Measurements from ENCODE around the gene MIGA1. TPM values are rescaled to one million over a fixed set of nuclear protein-coding genes. Genes with fewer than 3 reads are reported as not detected.

Gene MIGA1
- total RNA-seq, 1 experiment from 2014 or later, result 19.1 TPM

DNA sequence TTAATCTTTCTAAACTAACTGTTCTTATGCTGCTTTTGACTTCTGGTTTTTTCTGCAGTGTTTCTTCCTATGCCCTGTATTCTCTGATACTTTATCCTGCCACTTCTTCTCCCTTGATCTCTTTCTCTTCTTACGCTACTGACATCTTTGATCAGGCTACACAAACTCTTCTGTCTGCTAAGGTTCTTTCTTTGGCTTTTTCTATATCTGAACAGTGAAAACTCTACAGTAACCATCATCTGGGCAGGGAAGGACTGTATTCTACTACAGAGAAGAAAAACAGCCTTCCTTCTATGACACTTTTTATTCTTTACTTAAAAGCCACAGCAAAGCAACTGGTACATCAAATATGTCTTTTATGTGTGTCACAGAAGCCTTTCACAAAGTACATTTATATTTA lies 101.6 kb downstream of the MIGA1 start:
- intact Hi-C loops (cut with micrococcal nuclease; ENCODE audit: unreplicated experiment), result no loop called here
- TF ChIP-seq, protein P1, sequence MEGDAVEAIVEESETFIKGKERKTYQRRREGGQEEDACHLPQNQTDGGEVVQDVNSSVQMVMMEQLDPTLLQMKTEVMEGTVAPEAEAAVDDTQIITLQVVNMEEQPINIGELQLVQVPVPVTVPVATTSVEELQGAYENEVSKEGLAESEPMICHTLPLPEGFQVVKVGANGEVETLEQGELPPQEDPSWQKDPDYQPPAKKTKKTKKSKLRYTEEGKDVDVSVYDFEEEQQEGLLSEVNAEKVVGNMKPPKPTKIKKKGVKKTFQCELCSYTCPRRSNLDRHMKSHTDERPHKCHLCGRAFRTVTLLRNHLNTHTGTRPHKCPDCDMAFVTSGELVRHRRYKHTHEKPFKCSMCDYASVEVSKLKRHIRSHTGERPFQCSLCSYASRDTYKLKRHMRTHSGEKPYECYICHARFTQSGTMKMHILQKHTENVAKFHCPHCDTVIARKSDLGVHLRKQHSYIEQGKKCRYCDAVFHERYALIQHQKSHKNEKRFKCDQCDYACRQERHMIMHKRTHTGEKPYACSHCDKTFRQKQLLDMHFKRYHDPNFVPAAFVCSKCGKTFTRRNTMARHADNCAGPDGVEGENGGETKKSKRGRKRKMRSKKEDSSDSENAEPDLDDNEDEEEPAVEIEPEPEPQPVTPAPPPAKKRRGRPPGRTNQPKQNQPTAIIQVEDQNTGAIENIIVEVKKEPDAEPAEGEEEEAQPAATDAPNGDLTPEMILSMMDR (IDR thresholded peaks at IDR 0.05; ENCODE audit: unreplicated experiment), result no peak
- H3K4me1 Mint-ChIP-seq (ENCODE audit: low read depth, unreplicated experiment), result no peaks in the 10 kb centered on the region
- no peak overlapping the region for H3K4me3 Mint-ChIP-seq (ENCODE audit: low read depth, unreplicated experiment)
- DNase-seq, result no peak
- no peak overlapping the region for H3K27ac Mint-ChIP-seq (ENCODE audit: unreplicated experiment)
- CTCF ChIA-PET, result no interaction called here
- no peaks in the 10 kb centered on the region for H3K36me3 Mint-ChIP-seq (ENCODE audit: insufficient read depth, unreplicated experiment)
- H3K27me3 Mint-ChIP-seq (ENCODE audit: unreplicated experiment), result no peaks in the 10 kb centered on the region
- BruUV-seq (replicated peaks), result no TSS peak
- no peaks in the 10 kb centered on the region for H3K9me3 Mint-ChIP-seq (ENCODE audit: low read depth, unreplicated experiment)

DNA sequence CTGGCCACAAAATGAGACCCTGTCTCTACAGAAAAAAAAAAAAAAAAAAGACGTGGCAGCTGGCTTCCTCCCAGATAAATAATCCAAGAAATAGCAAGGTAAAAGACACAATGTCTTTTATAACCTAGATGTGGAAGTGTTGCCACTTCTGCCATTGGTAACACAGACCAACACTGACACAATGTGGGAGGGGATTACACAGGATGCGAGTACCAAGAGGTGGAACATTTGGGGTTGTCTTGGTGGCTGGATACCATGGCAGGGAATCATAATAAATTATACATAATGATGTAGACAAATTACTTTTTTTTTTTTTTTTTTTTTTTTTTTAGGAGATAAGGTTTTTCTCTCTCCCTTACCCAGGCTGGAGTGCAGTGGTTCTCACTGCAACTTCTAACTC lies 103.0 kb downstream of the MIGA1 start:
- TF ChIP-seq, protein P1 (IDR thresholded peaks at IDR 0.05; ENCODE audit: unreplicated experiment), result no peak
- H3K9me3 Mint-ChIP-seq (ENCODE audit: low read depth, unreplicated experiment), result no peaks in the 10 kb centered on the region
- no TSS peak for BruUV-seq (replicated peaks)
- no peaks in the 10 kb centered on the region for H3K4me1 Mint-ChIP-seq (ENCODE audit: low read depth, unreplicated experiment)
- no peak overlapping the region for H3K27ac Mint-ChIP-seq (ENCODE audit: unreplicated experiment)
- H3K27me3 Mint-ChIP-seq (ENCODE audit: unreplicated experiment), result no peaks in the 10 kb centered on the region
- DNase-seq, result no peak
- H3K4me3 Mint-ChIP-seq (ENCODE audit: low read depth, unreplicated experiment), result no peak overlapping the region
- CTCF ChIA-PET, result no interaction called here
- intact Hi-C loops (cut with micrococcal nuclease; ENCODE audit: unreplicated experiment), result no loop called here
- H3K36me3 Mint-ChIP-seq (ENCODE audit: insufficient read depth, unreplicated experiment), result no peaks in the 10 kb centered on the region

DNA sequence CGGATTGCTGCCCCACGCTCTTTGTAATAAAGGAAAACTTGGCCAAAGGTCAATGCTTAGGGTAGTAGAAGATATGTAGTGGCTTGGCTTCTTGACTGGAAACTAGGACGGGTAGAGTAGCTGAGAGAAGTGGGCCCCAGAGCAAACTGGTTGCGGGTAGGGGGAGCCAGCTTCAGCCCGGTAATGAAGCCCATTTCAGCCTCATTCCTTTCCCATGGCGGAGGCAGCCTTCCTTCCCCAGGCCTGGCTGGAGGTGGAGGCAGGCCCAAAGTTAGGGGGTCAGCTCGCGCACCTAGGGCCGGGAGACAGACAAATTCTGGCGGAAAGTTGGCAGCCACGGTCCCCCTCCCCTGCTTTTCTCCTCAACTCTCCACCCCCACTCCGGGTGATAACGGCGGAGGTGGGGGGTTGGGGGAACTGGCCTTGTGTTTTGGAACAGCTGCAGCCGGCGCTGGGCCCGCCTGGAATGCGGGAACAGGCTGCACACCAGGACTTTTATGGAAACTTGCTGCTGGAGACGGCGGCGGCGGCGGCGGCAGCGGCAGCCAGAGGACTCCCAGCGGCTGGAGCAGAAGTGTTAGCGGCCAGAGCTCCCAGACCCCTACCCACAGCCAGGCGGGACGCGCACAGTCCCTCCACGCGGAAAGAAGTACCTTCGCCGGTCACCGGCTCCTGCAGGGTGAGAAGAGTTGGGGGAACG lies 108.8 kb downstream of the MIGA1 start, which contains the start of gene NEXN:
Gene NEXN (plus strand): TSS at position 544 of the 700 bp plus-strand sequence. CDS start 27,483 bp downstream, outside the sequence.
- no TSS peak for BruUV-seq (replicated peaks)
- peak; percentile 44 for DNase-seq
- TF ChIP-seq, protein P1 (IDR thresholded peaks at IDR 0.05; ENCODE audit: unreplicated experiment), result no peak
- Mint-ChIP-seq H3K4me3 (ENCODE audit: low read depth, unreplicated experiment) (peak within 1 kb of the TSS; percentile 85), H3K27ac (ENCODE audit: unreplicated experiment) (peak within 1 kb of the TSS; percentile 66), H3K4me1 (ENCODE audit: low read depth, unreplicated experiment) (peaks cover 33% of the 10 kb centered on the region), H3K9me3 (ENCODE audit: low read depth, unreplicated experiment) (no peaks in the 10 kb centered on the region), H3K27me3 (ENCODE audit: unreplicated experiment) (no peaks in the 10 kb centered on the region), H3K36me3 (ENCODE audit: insufficient read depth, unreplicated experiment) (peaks cover 20% of the 10 kb centered on the region)
- CTCF ChIA-PET, result interaction anchor here (0.7 to 1.1 kb wide), 3 partner anchors 12 to 1979 kb away, joined by 3 to 9 read pairs (median 8); no protein-coding TSS in a partner anchor
- intact Hi-C loops (cut with micrococcal nuclease; ENCODE audit: unreplicated experiment), result no loop called here

DNA sequence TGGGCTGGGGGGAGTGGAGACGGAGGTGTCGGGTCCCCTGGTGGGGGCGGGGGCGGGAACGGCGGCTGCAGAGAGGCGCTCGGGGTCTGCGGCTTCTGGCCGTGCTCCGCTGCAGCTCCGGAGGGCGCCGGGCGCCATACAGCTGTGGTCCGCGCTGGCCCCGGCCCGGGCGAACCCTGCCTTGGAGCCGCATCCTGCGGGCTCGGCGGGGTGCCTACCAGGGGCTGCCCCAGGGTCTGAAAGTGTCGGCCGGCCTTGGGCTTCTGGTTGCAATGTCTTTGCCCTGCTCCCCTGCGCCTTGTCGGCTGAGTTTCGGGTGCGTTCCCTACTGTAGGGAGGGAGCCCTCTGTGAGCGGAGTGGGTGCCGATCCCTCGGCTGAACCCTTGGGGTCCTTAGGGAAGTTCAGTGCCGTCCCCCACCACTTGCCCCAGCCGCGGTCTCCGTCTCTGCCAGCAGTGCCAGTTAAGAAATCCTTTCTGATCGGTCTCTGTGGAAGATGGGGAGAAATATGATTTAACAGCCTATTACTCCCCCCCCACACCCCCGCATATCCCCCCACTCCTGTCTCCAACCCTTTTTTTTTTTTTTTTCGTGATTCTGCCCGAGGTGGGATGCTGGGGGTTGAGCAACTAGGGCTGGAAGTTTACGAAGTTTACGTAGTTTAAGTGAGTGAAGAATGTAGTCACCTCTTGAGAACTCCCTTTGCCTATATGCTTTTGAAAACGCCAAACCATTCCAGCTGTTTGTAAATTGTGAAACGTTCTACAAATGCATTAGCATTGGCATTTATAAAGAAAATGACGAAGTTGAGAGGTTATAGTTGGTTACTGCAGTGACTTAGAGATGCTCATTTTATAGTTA lies 109.6 kb downstream of the MIGA1 start:
- BruUV-seq (replicated peaks), result no TSS peak
- intact Hi-C loops (cut with micrococcal nuclease; ENCODE audit: unreplicated experiment), result no loop called here
- CTCF ChIA-PET, result interaction anchor here (0.7 to 1.1 kb wide), 2 partner anchors 64 to 1980 kb away, joined by 8 to 9 read pairs; no protein-coding TSS in a partner anchor

More for the DNA sequence above, 109.6 kb downstream of the MIGA1 start:
- no peaks in the 10 kb centered on the region for H3K9me3 Mint-ChIP-seq (ENCODE audit: low read depth, unreplicated experiment)
- peak overlapping the region; percentile 85 for H3K4me3 Mint-ChIP-seq (ENCODE audit: low read depth, unreplicated experiment)
- no peaks in the 10 kb centered on the region for H3K27me3 Mint-ChIP-seq (ENCODE audit: unreplicated experiment)
- H3K36me3 Mint-ChIP-seq (ENCODE audit: insufficient read depth, unreplicated experiment), result peaks cover 20% of the 10 kb centered on the region
- H3K4me1 Mint-ChIP-seq (ENCODE audit: low read depth, unreplicated experiment), result peaks cover 33% of the 10 kb centered on the region
- TF ChIP-seq, protein P1 (IDR thresholded peaks at IDR 0.05; ENCODE audit: unreplicated experiment), result no peak
- peak; percentile 28 for DNase-seq
- H3K27ac Mint-ChIP-seq (ENCODE audit: unreplicated experiment), result peak overlapping the region; percentile 66

Measured in Calu3 (cell line).